ENCODE data around the gene ZNF296.

- TF ChIP-seq CTCF (IDR thresholded peaks at IDR 0.05) = no peak
- no peak for TF ChIP-seq POLR2A (IDR thresholded peaks at IDR 0.05)
Observed at GRCh38 chr19:45035755-45036154, 40.5 kb downstream of the ZNF296 start.
